ENCODE data around the gene TSPAN14. TPM values are rescaled to one million over a fixed set of nuclear protein-coding genes. Genes with fewer than 3 reads are reported as not detected.
"Not testable (repeated sequence)": the region's sequence is repeated elsewhere in the genome, so short reads cannot be mapped to it uniquely, and the experiment has no call there.

Gene TSPAN14
- total RNA-seq, 2 donors from 2014 or later: 56.5 to 76.6 TPM

DNA sequence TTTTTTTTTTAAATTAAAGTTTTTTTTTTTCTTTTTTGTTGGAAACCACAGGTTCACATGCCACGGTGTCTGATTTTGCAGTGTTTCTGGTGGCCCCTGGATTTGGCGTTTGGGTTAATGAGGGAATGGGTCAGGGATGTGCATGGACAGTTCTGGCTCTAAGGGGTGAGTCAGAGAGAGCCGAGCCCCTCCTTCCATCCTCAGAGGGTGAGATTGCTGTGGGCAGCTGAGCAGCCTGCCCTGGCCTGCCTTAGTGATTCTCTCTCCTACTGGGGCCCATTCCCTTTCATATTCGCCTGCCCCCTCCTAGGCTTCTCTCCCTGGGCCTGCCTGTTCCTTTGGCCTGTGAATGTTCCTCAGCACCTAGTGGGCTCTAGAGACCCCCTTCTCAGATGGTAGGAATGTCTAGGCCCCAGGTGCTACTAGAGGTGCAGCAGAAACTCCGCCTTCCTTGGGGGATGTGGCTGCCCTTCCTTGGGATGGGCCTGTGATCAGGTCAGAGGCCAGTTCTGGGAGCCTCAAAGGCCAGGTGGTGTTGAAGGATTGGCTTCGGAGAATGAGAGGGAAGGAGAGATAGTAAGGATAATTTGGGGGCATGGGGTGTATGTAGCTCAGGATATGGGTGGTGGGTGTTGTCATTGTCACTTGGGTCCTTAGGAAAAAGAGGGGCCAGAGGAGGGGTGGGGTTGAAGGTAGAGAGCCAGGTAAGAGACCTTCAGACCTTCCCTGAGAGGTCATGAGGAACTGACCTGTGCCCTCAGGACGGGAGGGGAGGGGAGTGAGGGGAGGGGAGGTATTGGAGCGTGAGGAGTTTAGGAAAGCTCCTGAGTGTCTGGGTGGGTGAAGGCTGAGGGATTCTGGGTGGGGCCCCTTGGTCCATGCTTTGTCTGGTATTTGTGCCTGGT, 19.8 kb downstream of the TSPAN14 start:
- Mint-ChIP-seq H3K27me3 (no peaks in the 10 kb centered on the region), H3K9me3 (no peaks in the 10 kb centered on the region), H3K4me1 (ENCODE audit: low read depth in 2 of 2) (peaks cover 64 to 66% of the 10 kb centered on the region in 2 donors), H3K27ac (peak overlapping the region; percentile 75 to 95), H3K4me3 (peak overlapping the region; percentile 48), H3K36me3 (peaks cover 8% of the 10 kb centered on the region)
- no peak for DNase-seq (ENCODE audit: low spot score)
- ATAC-seq: no peak

DNA sequence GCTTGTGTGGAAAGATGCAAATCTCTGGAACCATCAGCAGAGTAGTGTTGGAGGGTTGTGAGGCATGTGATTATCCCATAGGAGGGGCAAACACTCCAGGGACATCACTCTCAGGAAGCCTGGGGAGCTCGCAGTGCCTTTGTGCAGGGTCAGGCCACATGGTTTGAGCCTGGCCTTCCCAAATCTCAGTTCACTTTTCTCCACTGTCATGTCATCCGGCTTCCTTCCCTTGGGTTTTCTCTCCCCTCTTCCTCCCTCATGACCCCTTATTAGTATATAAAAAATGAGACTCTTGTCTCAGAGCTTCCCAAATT, 20.4 kb downstream of the TSPAN14 start:
- Mint-ChIP-seq H3K27me3 (no peaks in the 10 kb centered on the region), H3K36me3 (peaks cover 8% of the 10 kb centered on the region), H3K9me3 (no peaks in the 10 kb centered on the region), H3K4me3 (peak overlapping the region; percentile 48), H3K27ac (peak overlapping the region; percentile 75 to 95), H3K4me1 (ENCODE audit: low read depth in 2 of 2) (peaks cover 58 to 63% of the 10 kb centered on the region in 2 donors)
- DNase-seq (ENCODE audit: low spot score) (no peak), ATAC-seq (no peak)

DNA sequence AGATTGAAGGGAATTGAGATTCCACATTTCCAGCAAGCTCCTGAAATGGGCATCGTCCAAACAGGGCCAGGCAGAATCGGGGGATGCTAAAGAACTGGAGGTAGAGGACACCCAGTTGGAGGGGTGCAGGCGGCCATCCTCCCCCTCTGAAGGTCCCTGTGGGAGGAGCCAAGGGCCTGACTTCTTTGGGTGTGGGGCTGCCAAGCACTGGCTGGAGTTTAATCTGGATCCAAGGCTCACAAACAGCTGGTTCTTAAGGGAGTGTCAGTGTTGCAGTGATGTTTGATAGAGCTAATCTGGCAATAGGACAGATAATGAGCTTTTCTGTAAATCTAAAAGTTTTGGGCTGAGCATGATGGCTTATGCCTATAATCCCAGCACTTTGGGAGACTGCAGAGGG, 20.8 kb downstream of the TSPAN14 start:
- Mint-ChIP-seq H3K27me3 (no peaks in the 10 kb centered on the region), H3K27ac (peak overlapping the region; percentile 75 to 95), H3K9me3 (no peaks in the 10 kb centered on the region), H3K4me1 (ENCODE audit: low read depth in 2 of 2) (peaks cover 56 to 62% of the 10 kb centered on the region in 2 donors), H3K36me3 (peaks cover 8% of the 10 kb centered on the region), H3K4me3 (peak overlapping the region; percentile 48)
- no peak for ATAC-seq
- DNase-seq (ENCODE audit: low spot score): no peak

- H3K36me3 Mint-ChIP-seq; ATAC-seq; H3K27me3 Mint-ChIP-seq; H3K4me3 Mint-ChIP-seq; H3K9me3 Mint-ChIP-seq; DNase-seq (ENCODE audit: low spot score): not testable (repeated sequence)
- H3K27ac Mint-ChIP-seq: peak overlapping the region; percentile 75 to 95
- H3K4me1 Mint-ChIP-seq (ENCODE audit: low read depth in 2 of 2): peaks cover 59 to 64% of the 10 kb centered on the region in 2 donors
Observed at GRCh38 chr10:80475641-80476040, 21.5 kb downstream of the TSPAN14 start.

DNA sequence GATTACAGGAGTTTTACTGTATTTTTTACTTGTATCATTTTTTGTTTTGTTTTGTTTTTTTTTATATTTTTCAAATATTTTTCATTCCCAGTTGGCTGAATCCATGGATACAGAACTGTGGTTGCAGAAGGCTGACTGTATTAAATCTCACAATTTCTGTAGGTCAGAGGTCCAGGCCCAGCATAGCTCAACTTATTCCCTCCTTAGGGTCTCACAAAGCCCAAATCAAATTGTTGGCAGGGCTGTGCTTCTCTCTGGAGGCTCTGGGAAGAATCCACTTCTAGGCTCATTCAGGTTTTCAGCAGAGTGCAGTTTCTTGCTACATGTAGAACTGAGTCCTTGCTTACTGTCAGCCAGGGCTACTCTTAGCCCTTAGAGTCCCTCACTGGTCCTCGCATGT, 22.6 kb downstream of the TSPAN14 start:
- Mint-ChIP-seq H3K27me3 (no peaks in the 10 kb centered on the region), H3K9me3 (no peaks in the 10 kb centered on the region), H3K4me1 (ENCODE audit: low read depth in 2 of 2) (peaks cover 57 to 59% of the 10 kb centered on the region in 2 donors), H3K4me3 (no peak overlapping the region), H3K27ac (peak overlapping the region; percentile 36 to 69), H3K36me3 (peaks cover 8% of the 10 kb centered on the region)
- no peak for DNase-seq (ENCODE audit: low spot score)
- no peak for ATAC-seq

- ATAC-seq (no peak), DNase-seq (ENCODE audit: low spot score) (no peak)
- Mint-ChIP-seq H3K27ac (peak overlapping the region; percentile 36 to 69), H3K4me3 (no peak overlapping the region), H3K9me3 (no peaks in the 10 kb centered on the region), H3K4me1 (ENCODE audit: low read depth in 2 of 2) (peaks cover 51 to 52% of the 10 kb centered on the region in 2 donors), H3K27me3 (no peaks in the 10 kb centered on the region), H3K36me3 (peaks cover 8% of the 10 kb centered on the region)
Observed at GRCh38 chr10:80477813-80478212, 23.7 kb downstream of the TSPAN14 start.

DNA sequence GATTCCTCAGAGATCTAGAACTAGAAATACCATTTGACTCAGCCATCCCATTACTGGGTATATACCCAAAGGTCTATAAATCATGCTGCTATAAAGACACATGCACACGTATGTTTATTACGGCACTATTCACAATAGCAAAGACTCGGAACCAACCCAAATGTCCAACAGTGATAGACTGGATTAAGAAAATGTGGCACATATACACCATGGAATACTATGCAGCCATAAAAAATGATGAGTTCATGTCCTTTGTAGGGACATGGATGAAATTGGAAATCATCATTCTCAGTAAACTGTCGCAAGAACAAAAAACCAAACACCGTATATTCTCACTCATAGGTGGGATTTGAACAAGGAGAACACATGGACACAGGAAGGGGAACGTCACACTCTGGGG, 26.3 kb downstream of the TSPAN14 start:
- peak overlapping the region; percentile 47 to 67 for H3K27ac Mint-ChIP-seq
- peaks cover 52 to 56% of the 10 kb centered on the region in 2 donors for H3K4me1 Mint-ChIP-seq (ENCODE audit: low read depth in 2 of 2)
- DNase-seq (ENCODE audit: low spot score); H3K36me3 Mint-ChIP-seq; H3K27me3 Mint-ChIP-seq; H3K4me3 Mint-ChIP-seq; H3K9me3 Mint-ChIP-seq; ATAC-seq: not testable (repeated sequence)

GRCh38 chr10:80480852-80481251, 26.7 kb downstream of the TSPAN14 start:
- DNase-seq (ENCODE audit: low spot score) (no peak), ATAC-seq (no peak)
- H3K36me3 Mint-ChIP-seq: peaks cover 8% of the 10 kb centered on the region
- peaks cover 57 to 60% of the 10 kb centered on the region in 2 donors for H3K4me1 Mint-ChIP-seq (ENCODE audit: low read depth in 2 of 2)
- no peak overlapping the region for H3K4me3 Mint-ChIP-seq
- H3K27ac Mint-ChIP-seq: peak overlapping the region; percentile 41 to 79
- H3K27me3 Mint-ChIP-seq: no peaks in the 10 kb centered on the region
- no peaks in the 10 kb centered on the region for H3K9me3 Mint-ChIP-seq

DNA sequence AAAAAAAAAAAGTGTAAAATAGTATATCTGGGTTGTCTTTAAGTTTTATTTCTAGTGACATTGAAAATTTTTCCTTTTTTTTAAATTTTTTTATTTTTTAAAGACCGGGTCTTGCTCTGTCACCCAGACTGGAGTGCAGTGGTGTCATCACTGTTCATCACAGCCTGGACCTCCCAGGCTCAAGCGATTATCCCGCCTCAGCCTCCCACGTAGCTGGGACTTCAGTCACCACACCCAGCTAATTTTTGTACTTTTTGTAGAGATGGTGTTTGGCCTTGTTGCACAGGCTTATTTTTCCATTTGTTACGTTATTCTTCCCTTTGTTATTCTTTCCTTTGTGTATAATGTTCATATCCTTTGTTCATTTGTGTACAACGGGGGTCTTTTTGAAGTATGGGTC, 30.1 kb downstream of the TSPAN14 start:
- ATAC-seq (no peak), DNase-seq (ENCODE audit: low spot score) (no peak)
- no peaks in the 10 kb centered on the region for H3K9me3 Mint-ChIP-seq
- H3K36me3 Mint-ChIP-seq: no peaks in the 10 kb centered on the region
- H3K4me1 Mint-ChIP-seq (ENCODE audit: low read depth in 2 of 2): peaks cover 64 to 76% of the 10 kb centered on the region in 2 donors
- H3K27me3 Mint-ChIP-seq: no peaks in the 10 kb centered on the region
- peak overlapping the region; percentile 69 for H3K4me3 Mint-ChIP-seq
- H3K27ac Mint-ChIP-seq: peak overlapping the region; percentile 79 to 92

- Mint-ChIP-seq H3K4me1 (ENCODE audit: low read depth in 2 of 2) (peaks cover 66 to 81% of the 10 kb centered on the region in 2 donors), H3K27ac (peak overlapping the region; percentile 79 to 92), H3K9me3 (no peaks in the 10 kb centered on the region), H3K4me3 (peak overlapping the region; percentile 69), H3K27me3 (no peaks in the 10 kb centered on the region), H3K36me3 (peaks cover 2% of the 10 kb centered on the region)
- ATAC-seq: no peak
- no peak for DNase-seq (ENCODE audit: low spot score)
Observed at GRCh38 chr10:80484676-80485075, 30.6 kb downstream of the TSPAN14 start.

- DNase-seq (ENCODE audit: low spot score) (no peak), ATAC-seq (no peak)
- Mint-ChIP-seq H3K4me3 (peak overlapping the region; percentile 69), H3K36me3 (peaks cover 9% of the 10 kb centered on the region), H3K9me3 (no peaks in the 10 kb centered on the region), H3K4me1 (ENCODE audit: low read depth in 2 of 2) (peaks cover 69 to 84% of the 10 kb centered on the region in 2 donors), H3K27ac (peak overlapping the region; percentile 79 to 92), H3K27me3 (no peaks in the 10 kb centered on the region)
Observed at GRCh38 chr10:80485076-80485945, 31.2 kb downstream of the TSPAN14 start.

DNA sequence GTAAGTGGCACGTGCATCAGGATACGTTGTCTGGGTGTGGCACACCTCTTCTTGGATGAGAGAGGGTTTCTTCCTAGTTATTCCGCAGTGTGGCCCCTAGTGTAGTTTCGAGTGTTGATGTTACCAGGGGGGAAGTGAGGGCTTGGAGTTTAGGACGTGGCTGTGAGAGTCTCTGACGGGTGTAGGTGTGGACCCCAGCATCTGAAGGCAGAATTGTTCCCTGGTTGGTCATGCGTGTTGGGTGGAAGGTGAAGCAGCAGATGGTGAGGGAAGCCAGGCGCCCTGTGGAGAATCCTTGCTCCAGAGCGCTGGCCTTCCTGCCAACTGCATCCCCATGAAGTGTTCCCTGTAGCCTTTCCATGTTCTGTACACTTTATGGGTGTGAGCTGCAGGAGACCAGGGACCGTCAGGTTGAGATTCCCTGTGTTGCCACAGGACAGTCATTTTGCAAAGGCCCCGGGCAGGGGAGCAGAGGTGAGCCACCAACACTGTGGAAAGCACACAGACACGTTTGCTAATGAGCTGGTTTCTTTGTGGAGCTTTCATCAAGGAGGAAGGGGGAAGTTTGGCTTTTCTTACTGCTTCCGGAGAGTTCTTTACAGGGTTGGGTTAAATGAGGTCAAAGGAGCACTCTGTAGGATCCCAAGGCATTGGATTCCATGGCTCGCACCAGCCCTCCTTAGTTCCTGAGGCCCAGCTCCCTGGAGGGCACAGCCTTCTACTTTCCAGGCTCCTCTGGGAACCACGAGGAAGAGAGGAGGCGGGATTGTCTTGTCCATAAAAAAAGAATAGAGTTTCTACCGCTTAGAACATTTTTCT, 32.0 kb downstream of the TSPAN14 start:
- Mint-ChIP-seq H3K27me3 (no peaks in the 10 kb centered on the region), H3K27ac (peak overlapping the region; percentile 79 to 92)
- DNase-seq (ENCODE audit: low spot score): no peak

GRCh38 chr10:80486785-80487420, 32.8 kb downstream of the TSPAN14 start:
- ATAC-seq (no peak), DNase-seq (ENCODE audit: low spot score) (no peak)
- Mint-ChIP-seq H3K27me3 (no peaks in the 10 kb centered on the region), H3K4me1 (ENCODE audit: low read depth in 2 of 2) (peaks cover 75 to 87% of the 10 kb centered on the region in 2 donors), H3K27ac (peak overlapping the region; percentile 79 to 92), H3K4me3 (peak overlapping the region; percentile 85), H3K9me3 (no peaks in the 10 kb centered on the region), H3K36me3 (peaks cover 14% of the 10 kb centered on the region)

More for the DNA sequence above, 32.0 kb downstream of the TSPAN14 start:
- peaks cover 14% of the 10 kb centered on the region for H3K36me3 Mint-ChIP-seq
- peaks cover 73 to 87% of the 10 kb centered on the region in 2 donors for H3K4me1 Mint-ChIP-seq (ENCODE audit: low read depth in 2 of 2)
- no peak for ATAC-seq
- peak overlapping the region; percentile 69 for H3K4me3 Mint-ChIP-seq
- no peaks in the 10 kb centered on the region for H3K9me3 Mint-ChIP-seq

Data from natural killer cell treated with Interleukin-12 subunit alpha and Interleukin-12 subunit beta and Interleukin-15 and Interleukin-18, amount 100 ng/mL, for 72 hours (primary cell).